CD4-positive, alpha-beta T cell treated with Interleukin-10 for 1 hour (primary cell): Measurements from ENCODE around the gene SIVA1.
"Not testable (repeated sequence)": the region's sequence is repeated elsewhere in the genome, so short reads cannot be mapped to it uniquely, and the experiment has no call there.

Experiments
- DNase-seq: peaks from one replicate; pipeline ENCODE4 v3.0.0-alpha.2; 2020

SIVA1 gene

GRCh38 chr14:104721505-104722431 lies 31.2 kb upstream of the SIVA1 start:
- DNase-seq: no peak

- no peak for DNase-seq
Observed at GRCh38 chr14:104722938-104723650, 29.9 kb upstream of the SIVA1 start.

- DNase-seq: peak; percentile 61
Observed at GRCh38 chr14:104723651-104724406, 29.1 kb upstream of the SIVA1 start, which contains the start of gene ADSS1. TSS of gene ADSS1 (plus strand) at chr14:104724229. CDS start at chr14:104724271, 42 bp downstream.

- DNase-seq: peak; percentile 12
Observed at GRCh38 chr14:104724407-104724980, 28.5 kb upstream of the SIVA1 start.

- no peak for DNase-seq
Observed at GRCh38 chr14:104724981-104725771, 27.8 kb upstream of the SIVA1 start.

- no peak for DNase-seq
Observed at GRCh38 chr14:104725772-104726548, 27.0 kb upstream of the SIVA1 start.

GRCh38 chr14:104726600-104727451 lies 26.1 kb upstream of the SIVA1 start:
- no peak for DNase-seq

- DNase-seq: no peak
Observed at GRCh38 chr14:104728631-104729030, 24.3 kb upstream of the SIVA1 start.

- DNase-seq: not testable (repeated sequence)
Observed at GRCh38 chr14:104729176-104729834, 23.6 kb upstream of the SIVA1 start.

GRCh38 chr14:104729835-104730181 lies 23.1 kb upstream of the SIVA1 start:
- DNase-seq: no peak

GRCh38 chr14:104730487-104730886 lies 22.5 kb upstream of the SIVA1 start:
- DNase-seq: no peak

GRCh38 chr14:104731320-104732294 lies 21.3 kb upstream of the SIVA1 start:
- DNase-seq: no peak

- DNase-seq: no peak
Observed at GRCh38 chr14:104732355-104732804, 20.6 kb upstream of the SIVA1 start.

GRCh38 chr14:104732931-104733681 lies 19.8 kb upstream of the SIVA1 start:
- DNase-seq: no peak

GRCh38 chr14:104734051-104734587 lies 18.8 kb upstream of the SIVA1 start:
- no peak for DNase-seq

- DNase-seq: no peak
Observed at GRCh38 chr14:104734601-104734990, 18.4 kb upstream of the SIVA1 start.
